Sigmoid colon (tissue), 7 donors: ENCODE data around the gene ACTG1. TPM values are rescaled to one million over a fixed set of nuclear protein-coding genes. Genes with fewer than 3 reads are reported as not detected.
"Not testable (repeated sequence)": the region's sequence is repeated elsewhere in the genome, so short reads cannot be mapped to it uniquely, and the experiment has no call there.

ENCODE experiments used
- DNase-seq: peaks from one replicate; pipeline ENCODE4 v3.0.0-alpha.2; 2019
- H3K27ac ChIP-seq, 4 donors: fragments of 200-600 bp; sonication (generic); one replicate each; pipeline ENCODE4 v1.5.1; 2016 to 2019; ENCODE audit warnings: mild to moderate bottlenecking in 1 of 4
- H3K27me3 ChIP-seq, 3 donors: fragments of 200-600 bp; sonication (generic); one replicate each; pipeline ENCODE4 v1.5.1; 2019; ENCODE audit warnings: mild to moderate bottlenecking in 1 of 3
- H3K36me3 ChIP-seq, 4 donors: fragments of 200-600 bp; sonication (generic); one replicate each; pipeline ENCODE4 v1.5.1; 2016 to 2019
- H3K4me1 ChIP-seq, 4 donors: fragments of 200-600 bp; sonication (generic); one replicate each; pipeline ENCODE4 v1.5.1; 2017 to 2019
- H3K4me3 ChIP-seq, 4 donors: fragments of 200-600 bp; sonication (generic); one replicate each; pipeline ENCODE4 v1.5.1; 2017 to 2019; ENCODE audit warnings: mild to moderate bottlenecking in 2 of 4, moderate library complexity in 1 of 4
- H3K9me3 ChIP-seq, 4 donors: fragments of 200-600 bp in 3 of 4; sonication (generic) in 3 of 4; one replicate each; pipeline versions ENCODE4 v1.5.1 to v1.6.1; 2013 to 2019
- CTCF ChIP-seq, 4 experiments: fragments of 450-650 bp in 3 of 4; fragments of 200-600 bp in 1 of 4; IDR thresholded peaks; one replicate each; pipeline ENCODE4 v1.5.1; 2016 to 2019; ENCODE audit warnings: antibody characterized with exemption in 4 of 4, mild to moderate bottlenecking in 3 of 4, moderate library complexity in 2 of 4
- EP300 ChIP-seq, 4 donors: sonication (generic); formaldehyde crosslinking; IDR thresholded peaks; one replicate each; pipeline ENCODE4 v1.6.1; 2017; ENCODE audit warnings: antibody characterized with exemption in 4 of 4
- POLR2A ChIP-seq, 2 donors: fragments of 450-650 bp; IDR thresholded peaks; one replicate each; pipeline ENCODE4 v1.6.1; 2016; ENCODE audit warnings: antibody characterized with exemption in 2 of 2, mild to moderate bottlenecking in 2 of 2, moderate library complexity in 2 of 2
- POLR2AphosphoS5 ChIP-seq, 4 donors: sonication (generic); formaldehyde crosslinking; IDR thresholded peaks; one replicate each; pipeline ENCODE4 v1.6.1; 2017; ENCODE audit warnings: antibody characterized with exemption in 4 of 4
- WGBS, 2 donors: extraction: QIAGEN DNeasy Blood & Tissue Kit; methylation state at CpG; one replicate each; pipeline ENCODE4 v1.1.7; 2013; 5-methylcytosine and 5-hydroxymethylcytosine counted together
- intact Hi-C: fragments of 100-400 bp; cut with DNase I; formaldehyde crosslinking; loops from one replicate; pipeline ENCODE4 v1.15.1; 2023
- polyA plus RNA-seq, 3 donors: library from polyadenylated mRNA; stranded (reverse); fragments of 200-250 nt; gene quantifications; one replicate each; pipeline ENCODE4 v1.2.3, GENCODE V29; 2013
- total RNA-seq, 4 donors: library from RNA; depleted of rRNA; stranded (reverse); fragments of >200 nt; gene quantifications; one replicate each; pipeline ENCODE4 v1.1.0, GENCODE V29; 2016
- donor health status: healthy with polysubstance abuse.
- donor health status: Bipolar disorder and iron deficiency.
- donor health status: healthy.

The ACTG1 gene
- total and polyA plus RNA-seq, 7 donors, result 1,038 to 4,527 (median 2,003) TPM

GRCh38 chr17:81533339-81534141, 20.9 kb upstream of the ACTG1 start:
- no peak overlapping the region for H3K27ac ChIP-seq
- peaks cover 0 to under 1% (median 0%) of the 10 kb centered on the region in 4 donors for H3K36me3 ChIP-seq
- no peak for DNase-seq
- intact Hi-C loops, result no loop called here
- WGBS, 2 donors, result 55 to 63% methylated on average over 21 of the region's 21 CpGs
- TF ChIP-seq CTCF (IDR thresholded peaks at IDR 0.05) (no peak), EP300 (IDR thresholded peaks at IDR 0.05) (no peak), POLR2A (IDR thresholded peaks at IDR 0.05) (no peak), POLR2AphosphoS5 (IDR thresholded peaks at IDR 0.05) (no peak)
- H3K4me3 ChIP-seq, result no peak overlapping the region
- H3K9me3 ChIP-seq, result no peaks in the 10 kb centered on the region
- peaks cover 0 to 15% (median 13%) of the 10 kb centered on the region in 4 donors for H3K4me1 ChIP-seq
- peaks cover 22 to 52% (median 52%) of the 10 kb centered on the region in 3 donors for H3K27me3 ChIP-seq

GRCh38 chr17:81532490-81533287, 20.1 kb upstream of the ACTG1 start:
- DNase-seq, result no peak
- no peak overlapping the region for H3K4me3 ChIP-seq
- intact Hi-C loops, result no loop called here
- peaks cover 31 to 58% (median 55%) of the 10 kb centered on the region in 3 donors for H3K27me3 ChIP-seq
- H3K4me1 ChIP-seq, result peaks cover 0 to 19% (median 16%) of the 10 kb centered on the region in 4 donors
- no peak for TF ChIP-seq EP300 (IDR thresholded peaks at IDR 0.05)
- TF ChIP-seq POLR2A (IDR thresholded peaks at IDR 0.05), result no peak
- TF ChIP-seq POLR2AphosphoS5 (IDR thresholded peaks at IDR 0.05), result no peak
- WGBS, 2 donors, result 92 to 95% methylated on average over 11 of the region's 11 CpGs
- H3K27ac ChIP-seq, result no peak overlapping the region
- H3K9me3 ChIP-seq, result no peaks in the 10 kb centered on the region
- H3K36me3 ChIP-seq, result no peaks in the 10 kb centered on the region

GRCh38 chr17:81531998-81532404, 19.4 kb upstream of the ACTG1 start:
- H3K36me3 ChIP-seq, H3K4me3 ChIP-seq, H3K27ac ChIP-seq, intact Hi-C loops, DNase-seq, H3K9me3 ChIP-seq: not testable (repeated sequence)
- H3K4me1 ChIP-seq, result peaks cover 0 to 19% (median 15%) of the 10 kb centered on the region in 4 donors
- WGBS, 2 donors, result 97 to 100% methylated on average over 3 of the region's 3 CpGs
- H3K27me3 ChIP-seq, result peaks cover 31 to 58% (median 55%) of the 10 kb centered on the region in 3 donors

GRCh38 chr17:81531013-81531412, 18.4 kb upstream of the ACTG1 start:
- WGBS, 2 donors, result 80 to 90% methylated on average over 6 of the region's 6 CpGs
- H3K4me3 ChIP-seq, H3K9me3 ChIP-seq, H3K27ac ChIP-seq, intact Hi-C loops, H3K36me3 ChIP-seq, DNase-seq: not testable (repeated sequence)
- peaks cover 26 to 58% (median 55%) of the 10 kb centered on the region in 3 donors for H3K27me3 ChIP-seq
- H3K4me1 ChIP-seq, result peaks cover 0 to 12% (median 9%) of the 10 kb centered on the region in 4 donors

GRCh38 chr17:81529437-81529803, 16.8 kb upstream of the ACTG1 start:
- WGBS, 2 donors, result 75 to 89% methylated on average over 6 of the region's 6 CpGs

More at GRCh38 chr17:81529437-81529803, 16.8 kb upstream of the ACTG1 start:
- intact Hi-C loops, result no loop called here
- no peak for DNase-seq
- H3K27me3 ChIP-seq, result peaks cover 28 to 59% (median 58%) of the 10 kb centered on the region in 3 donors
- no peaks in the 10 kb centered on the region for H3K36me3 ChIP-seq
- H3K9me3 ChIP-seq, result no peaks in the 10 kb centered on the region
- TF ChIP-seq POLR2A (IDR thresholded peaks at IDR 0.05) (no peak), CTCF (IDR thresholded peaks at IDR 0.05) (no peak), EP300 (IDR thresholded peaks at IDR 0.05) (no peak), POLR2AphosphoS5 (IDR thresholded peaks at IDR 0.05) (no peak)
- H3K4me1 ChIP-seq, result peaks cover 0 to 12% (median 9%) of the 10 kb centered on the region in 4 donors
- H3K27ac ChIP-seq, result no peak overlapping the region
- H3K4me3 ChIP-seq, result no peak overlapping the region
